Mucosa of gallbladder (tissue), 1 donor: Measurements from ENCODE around the gene MYO18B. TPM values are rescaled to one million over a fixed set of nuclear protein-coding genes. Genes with fewer than 3 reads are reported as not detected.

ENCODE experiments used
- DNase-seq: peaks from one replicate; pipeline ENCODE4 v3.0.0-alpha.2; 2020; ENCODE audit warnings: low spot score
- total RNA-seq: library from RNA; stranded (reverse); gene quantifications from one replicate; pipeline ENCODE4 v1.2.1, GENCODE V29; 2021
- donor health status: DM: no; HTN: no; CAD: no.

The MYO18B gene
- total RNA-seq, 1 donor from 2014 or later = 0.06 TPM

- DNase-seq = no peak
Measured at GRCh38 chr22:25852223-25852622, 110.2 kb downstream of the MYO18B start.

- no peak for DNase-seq
Measured at GRCh38 chr22:25853078-25853477, 111.1 kb downstream of the MYO18B start.

- DNase-seq = no peak
Measured at GRCh38 chr22:25853501-25854284, 111.7 kb downstream of the MYO18B start.

GRCh38 chr22:25869771-25870170, 127.8 kb downstream of the MYO18B start:
- DNase-seq = no peak

GRCh38 chr22:25874327-25874726, 132.3 kb downstream of the MYO18B start:
- no peak for DNase-seq

- no peak for DNase-seq
Measured at GRCh38 chr22:25875461-25875860, 133.5 kb downstream of the MYO18B start.

GRCh38 chr22:25876871-25877270, 134.9 kb downstream of the MYO18B start:
- DNase-seq = no peak

- DNase-seq = no peak
Measured at GRCh38 chr22:25878933-25879332, 136.9 kb downstream of the MYO18B start.

- DNase-seq = no peak
Measured at GRCh38 chr22:25880524-25880923, 138.5 kb downstream of the MYO18B start.

GRCh38 chr22:25881210-25881755, 139.3 kb downstream of the MYO18B start:
- DNase-seq = no peak

GRCh38 chr22:25882360-25882759, 140.4 kb downstream of the MYO18B start:
- no peak for DNase-seq

GRCh38 chr22:25883482-25884033, 141.6 kb downstream of the MYO18B start:
- DNase-seq = no peak

- no peak for DNase-seq
Measured at GRCh38 chr22:25884121-25884520, 142.1 kb downstream of the MYO18B start.

GRCh38 chr22:25888399-25889054, 146.5 kb downstream of the MYO18B start:
- DNase-seq = no peak

GRCh38 chr22:25890651-25891050, 148.7 kb downstream of the MYO18B start:
- no peak for DNase-seq

GRCh38 chr22:25892678-25893077, 150.7 kb downstream of the MYO18B start:
- DNase-seq = no peak

GRCh38 chr22:25895678-25896077, 153.7 kb downstream of the MYO18B start:
- DNase-seq = no peak

GRCh38 chr22:25896098-25896497, 154.1 kb downstream of the MYO18B start:
- no peak for DNase-seq

GRCh38 chr22:25896592-25896991, 154.6 kb downstream of the MYO18B start:
- no peak for DNase-seq

GRCh38 chr22:25898707-25899365, 156.8 kb downstream of the MYO18B start:
- DNase-seq = no peak

GRCh38 chr22:25899566-25899965, 157.6 kb downstream of the MYO18B start:
- no peak for DNase-seq

- DNase-seq = no peak
Measured at GRCh38 chr22:25900390-25900789, 158.4 kb downstream of the MYO18B start.
